Activated CD4-positive, alpha-beta T cell treated with anti-CD3 and anti-CD28 coated beads, Interleukin-2, amount 50 U/mL, for 1 hour (primary cell): ENCODE results near the gene PDCD4.
A peak's percentile ranks its signal among the peaks of the same experiment; 100 is the strongest.
"Not testable (repeated sequence)": the region's sequence is repeated elsewhere in the genome, so short reads cannot be mapped to it uniquely, and the experiment has no call there.

Experiments used
- DNase-seq: peaks from one replicate; pipeline ENCODE4 v3.0.0-alpha.2; 2020

Gene PDCD4

GRCh38 chr10:110862961-110863360, 8.8 kb upstream of the PDCD4 start:
- DNase-seq = no peak

- DNase-seq = no peak
Observed at GRCh38 chr10:110863361-110863760, 8.4 kb upstream of the PDCD4 start.

- DNase-seq = no peak
Observed at GRCh38 chr10:110863956-110864355, 7.8 kb upstream of the PDCD4 start.

- peak; percentile 33 for DNase-seq
Observed at GRCh38 chr10:110864662-110865140, 7.0 kb upstream of the PDCD4 start.

- no peak for DNase-seq
Observed at GRCh38 chr10:110865186-110865808, 6.4 kb upstream of the PDCD4 start.

GRCh38 chr10:110865809-110866482, 5.8 kb upstream of the PDCD4 start:
- DNase-seq = no peak

- DNase-seq = not testable (repeated sequence)
Observed at GRCh38 chr10:110867011-110867806, 4.5 kb upstream of the PDCD4 start.

- no peak for DNase-seq
Observed at GRCh38 chr10:110867807-110868465, 3.8 kb upstream of the PDCD4 start.

- DNase-seq = peak; percentile 43
Observed at GRCh38 chr10:110868981-110869380, 2.7 kb upstream of the PDCD4 start.

GRCh38 chr10:110870823-110871297, 868 bp upstream of the PDCD4 start:
- no peak for DNase-seq

GRCh38 chr10:110872145-110872983, 636 bp downstream of the PDCD4 start:
- DNase-seq = peak; percentile 84

- DNase-seq = no peak
Observed at GRCh38 chr10:110872984-110873923, 1.5 kb downstream of the PDCD4 start.

- no peak for DNase-seq
Observed at GRCh38 chr10:110873951-110874350, 2.2 kb downstream of the PDCD4 start.

- no peak for DNase-seq
Observed at GRCh38 chr10:110876000-110876399, 4.3 kb downstream of the PDCD4 start.

- DNase-seq = no peak
Observed at GRCh38 chr10:110876788-110877187, 5.1 kb downstream of the PDCD4 start.

GRCh38 chr10:110880012-110880411, 8.3 kb downstream of the PDCD4 start:
- no peak for DNase-seq

- no peak for DNase-seq
Observed at GRCh38 chr10:110881247-110881646, 9.5 kb downstream of the PDCD4 start.

- no peak for DNase-seq
Observed at GRCh38 chr10:110881905-110882304, 10.2 kb downstream of the PDCD4 start.

- DNase-seq = no peak
Observed at GRCh38 chr10:110883924-110884323, 12.2 kb downstream of the PDCD4 start.

- DNase-seq = no peak
Observed at GRCh38 chr10:110885932-110886674, 14.4 kb downstream of the PDCD4 start.
